ENCODE data around the gene KANSL1. TPM values are rescaled to one million over a fixed set of nuclear protein-coding genes. Genes with fewer than 3 reads are reported as not detected.

The KANSL1 gene
- polyA plus RNA-seq, 1 of the 3 experiments (the other 2 are of a cell fraction) = 10.0 TPM

DNA sequence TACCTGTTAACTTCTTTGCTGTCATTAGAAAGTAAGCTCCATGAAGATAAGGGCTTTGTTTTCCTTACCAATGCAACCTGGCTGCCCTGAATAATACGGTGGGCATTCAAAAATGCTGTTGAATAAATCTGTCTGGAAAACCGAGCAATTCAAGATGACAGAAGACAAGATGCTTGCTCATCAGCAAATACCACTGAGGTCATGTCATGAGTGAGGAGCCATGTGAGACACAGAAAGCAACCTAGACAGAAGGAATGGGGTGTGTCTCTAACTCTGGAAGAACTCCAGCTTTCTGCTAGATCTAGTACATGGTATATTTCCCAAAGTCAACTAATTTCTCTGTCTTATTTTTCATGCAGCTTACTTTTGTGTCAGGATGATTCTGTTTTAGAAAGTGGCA, 130.0 kb downstream of the KANSL1 start:
- WGBS (ENCODE audit: low lambda C conversion rate) = 29% methylated on average over 2 of the region's 2 CpGs
- peaks cover 37 to 59% of the 10 kb centered on the region in 2 experiments for H3K36me3 ChIP-seq (replicated peaks in 1 of 2; ENCODE audit: control insufficient read depth in 1 of 2, insufficient read depth in 2 of 2, low read length in 1 of 2)
- no peak overlapping the region for H2AFZ ChIP-seq (ENCODE audit: low read depth)
- no peaks in the 10 kb centered on the region for H3K27me3 ChIP-seq (ENCODE audit: insufficient read depth)
- H3K27ac ChIP-seq (ENCODE audit: low read depth in 2 of 2, low read length in 1 of 2) = peak overlapping the region; percentile 35 to 66; a peak in 3 of 4 replicates
- H3K9me3 ChIP-seq = no peaks in the 10 kb centered on the region
- CTCF ChIA-PET = interaction anchor here (0.5 to 2.6 kb wide), 8 partner anchors 8 to 124 kb away, joined by 3 to 12 read pairs (median 4); no protein-coding TSS in a partner anchor
- no peak overlapping the region for H3K4me3 ChIP-seq (ENCODE audit: low read depth in 2 of 2, low read length in 1 of 2)
- no peak overlapping the region for H3K9ac ChIP-seq
- H4K20me1 ChIP-seq (ENCODE audit: insufficient read depth) = peaks cover 60% of the 10 kb centered on the region
- peaks cover 43% of the 10 kb centered on the region for H3F3A ChIP-seq (replicated peaks; ENCODE audit: insufficient read depth)
- H3K4me1 ChIP-seq (ENCODE audit: control insufficient read depth in 1 of 2, insufficient read depth in 2 of 2, low read depth in 1 of 2, low read length in 1 of 2) = peaks cover 0 to 10% of the 10 kb centered on the region in 2 experiments; a peak in 2 of 4 replicates
- H3K79me2 ChIP-seq (ENCODE audit: insufficient read depth) = peaks cover 81% of the 10 kb centered on the region
- H3K4me2 ChIP-seq = 0 out of 2 replicates have a peak overlapping the region, but pooled peaks have one; percentile 7
- no peaks in the 10 kb centered on the region for H3K9me2 ChIP-seq
- no peak for DNase-seq
- POLR2A ChIA-PET = no interaction called here
- TF ChIP-seq FOXM1 (IDR thresholded peaks at IDR 0.05; ENCODE audit: low read depth) = no peak
- peak; percentile 44; the same call in 1 of the 2 replicates for TF ChIP-seq TEAD4 (IDR thresholded peaks at IDR 0.05; ENCODE audit: borderline replicate concordance, insufficient read depth)
- TF ChIP-seq, protein P1, sequence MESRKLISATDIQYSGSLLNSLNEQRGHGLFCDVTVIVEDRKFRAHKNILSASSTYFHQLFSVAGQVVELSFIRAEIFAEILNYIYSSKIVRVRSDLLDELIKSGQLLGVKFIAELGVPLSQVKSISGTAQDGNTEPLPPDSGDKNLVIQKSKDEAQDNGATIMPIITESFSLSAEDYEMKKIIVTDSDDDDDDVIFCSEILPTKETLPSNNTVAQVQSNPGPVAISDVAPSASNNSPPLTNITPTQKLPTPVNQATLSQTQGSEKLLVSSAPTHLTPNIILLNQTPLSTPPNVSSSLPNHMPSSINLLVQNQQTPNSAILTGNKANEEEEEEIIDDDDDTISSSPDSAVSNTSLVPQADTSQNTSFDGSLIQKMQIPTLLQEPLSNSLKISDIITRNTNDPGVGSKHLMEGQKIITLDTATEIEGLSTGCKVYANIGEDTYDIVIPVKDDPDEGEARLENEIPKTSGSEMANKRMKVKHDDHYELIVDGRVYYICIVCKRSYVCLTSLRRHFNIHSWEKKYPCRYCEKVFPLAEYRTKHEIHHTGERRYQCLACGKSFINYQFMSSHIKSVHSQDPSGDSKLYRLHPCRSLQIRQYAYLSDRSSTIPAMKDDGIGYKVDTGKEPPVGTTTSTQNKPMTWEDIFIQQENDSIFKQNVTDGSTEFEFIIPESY (IDR thresholded peaks at IDR 0.05; ENCODE audit: borderline replicate concordance, low read depth) = no peak
- TF ChIP-seq NFIC (IDR thresholded peaks at IDR 0.05; ENCODE audit: borderline replicate concordance) = no peak; the same call in 1 of the 2 replicates
- peak; percentile 70 for TF ChIP-seq JUND (IDR thresholded peaks at IDR 0.05)
- no peak for TF ChIP-seq YY1 (IDR thresholded peaks at IDR 0.05; ENCODE audit: low read depth)
- peak; percentile 81 for TF ChIP-seq TCF12 (IDR thresholded peaks at IDR 0.05)
- peak; percentile 82; the same call in 1 of the 2 replicates for TF ChIP-seq FOSL2 (IDR thresholded peaks at IDR 0.05; ENCODE audit: borderline replicate concordance, low read depth)
- TF ChIP-seq MEF2A (IDR thresholded peaks at IDR 0.05; ENCODE audit: borderline replicate concordance, low read depth) = no peak
- TF ChIP-seq SMC3 (IDR thresholded peaks at IDR 0.05; ENCODE audit: low read depth, low read length) = no peak
- TF ChIP-seq, protein P2, sequence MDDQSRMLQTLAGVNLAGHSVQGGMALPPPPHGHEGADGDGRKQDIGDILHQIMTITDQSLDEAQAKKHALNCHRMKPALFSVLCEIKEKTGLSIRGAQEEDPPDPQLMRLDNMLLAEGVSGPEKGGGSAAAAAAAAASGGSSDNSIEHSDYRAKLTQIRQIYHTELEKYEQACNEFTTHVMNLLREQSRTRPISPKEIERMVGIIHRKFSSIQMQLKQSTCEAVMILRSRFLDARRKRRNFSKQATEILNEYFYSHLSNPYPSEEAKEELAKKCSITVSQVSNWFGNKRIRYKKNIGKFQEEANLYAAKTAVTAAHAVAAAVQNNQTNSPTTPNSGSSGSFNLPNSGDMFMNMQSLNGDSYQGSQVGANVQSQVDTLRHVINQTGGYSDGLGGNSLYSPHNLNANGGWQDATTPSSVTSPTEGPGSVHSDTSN (IDR thresholded peaks at IDR 0.05) = peak; percentile 93
- no peak for TF ChIP-seq RFX5 (IDR thresholded peaks at IDR 0.05; ENCODE audit: low read length)
- peak in 1 of 2 experiments; percentile 55; a peak in 1 of 4 replicates for TF ChIP-seq EP300 (IDR thresholded peaks at IDR 0.05; ENCODE audit: borderline replicate concordance in 1 of 2, low read depth in 1 of 2, low read length in 1 of 2)
- no peak for TF ChIP-seq RCOR1 (IDR thresholded peaks at IDR 0.05; ENCODE audit: low read length)
- no peak for TF ChIP-seq EZH2phosphoT487 (IDR thresholded peaks at IDR 0.05; ENCODE audit: borderline replicate concordance, low read depth)
- no peak for TF ChIP-seq TAF1 (IDR thresholded peaks at IDR 0.05; ENCODE audit: borderline replicate concordance, low read depth, low read length)
- no peak for TF ChIP-seq ELF1 (IDR thresholded peaks at IDR 0.05)
- TF ChIP-seq MXI1 (IDR thresholded peaks at IDR 0.05; ENCODE audit: low read depth, low read length) = no peak
- no peak for TF ChIP-seq NRF1 (IDR thresholded peaks at IDR 0.05; ENCODE audit: low read depth, low read length)
- no peak for TF ChIP-seq RAD21 (IDR thresholded peaks at IDR 0.05; ENCODE audit: low read length)
- no peak for TF ChIP-seq GABPA (IDR thresholded peaks at IDR 0.05; ENCODE audit: low read depth)
- TF ChIP-seq, protein P3, sequence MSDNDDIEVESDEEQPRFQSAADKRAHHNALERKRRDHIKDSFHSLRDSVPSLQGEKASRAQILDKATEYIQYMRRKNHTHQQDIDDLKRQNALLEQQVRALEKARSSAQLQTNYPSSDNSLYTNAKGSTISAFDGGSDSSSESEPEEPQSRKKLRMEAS (IDR thresholded peaks at IDR 0.05; ENCODE audit: low read depth) = peak; percentile 68
- TF ChIP-seq, protein P4, sequence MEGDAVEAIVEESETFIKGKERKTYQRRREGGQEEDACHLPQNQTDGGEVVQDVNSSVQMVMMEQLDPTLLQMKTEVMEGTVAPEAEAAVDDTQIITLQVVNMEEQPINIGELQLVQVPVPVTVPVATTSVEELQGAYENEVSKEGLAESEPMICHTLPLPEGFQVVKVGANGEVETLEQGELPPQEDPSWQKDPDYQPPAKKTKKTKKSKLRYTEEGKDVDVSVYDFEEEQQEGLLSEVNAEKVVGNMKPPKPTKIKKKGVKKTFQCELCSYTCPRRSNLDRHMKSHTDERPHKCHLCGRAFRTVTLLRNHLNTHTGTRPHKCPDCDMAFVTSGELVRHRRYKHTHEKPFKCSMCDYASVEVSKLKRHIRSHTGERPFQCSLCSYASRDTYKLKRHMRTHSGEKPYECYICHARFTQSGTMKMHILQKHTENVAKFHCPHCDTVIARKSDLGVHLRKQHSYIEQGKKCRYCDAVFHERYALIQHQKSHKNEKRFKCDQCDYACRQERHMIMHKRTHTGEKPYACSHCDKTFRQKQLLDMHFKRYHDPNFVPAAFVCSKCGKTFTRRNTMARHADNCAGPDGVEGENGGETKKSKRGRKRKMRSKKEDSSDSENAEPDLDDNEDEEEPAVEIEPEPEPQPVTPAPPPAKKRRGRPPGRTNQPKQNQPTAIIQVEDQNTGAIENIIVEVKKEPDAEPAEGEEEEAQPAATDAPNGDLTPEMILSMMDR (IDR thresholded peaks at IDR 0.05) = no peak
- TF ChIP-seq, protein P5, sequence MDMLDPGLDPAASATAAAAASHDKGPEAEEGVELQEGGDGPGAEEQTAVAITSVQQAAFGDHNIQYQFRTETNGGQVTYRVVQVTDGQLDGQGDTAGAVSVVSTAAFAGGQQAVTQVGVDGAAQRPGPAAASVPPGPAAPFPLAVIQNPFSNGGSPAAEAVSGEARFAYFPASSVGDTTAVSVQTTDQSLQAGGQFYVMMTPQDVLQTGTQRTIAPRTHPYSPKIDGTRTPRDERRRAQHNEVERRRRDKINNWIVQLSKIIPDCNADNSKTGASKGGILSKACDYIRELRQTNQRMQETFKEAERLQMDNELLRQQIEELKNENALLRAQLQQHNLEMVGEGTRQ (IDR thresholded peaks at IDR 0.05; ENCODE audit: borderline replicate concordance, low read depth, low read length) = no peak
- TF ChIP-seq SIN3A (IDR thresholded peaks at IDR 0.05; ENCODE audit: borderline replicate concordance, low read depth, low read length) = peak; percentile 76; the same call in 1 of the 2 replicates
- TF ChIP-seq FOXJ3 (CRISPR knock-in tag; IDR thresholded peaks at IDR 0.05) = no peak
- no peak for TF ChIP-seq CHD2 (IDR thresholded peaks at IDR 0.05; ENCODE audit: low read length, partially characterized antibody)
- TF ChIP-seq, protein P6, sequence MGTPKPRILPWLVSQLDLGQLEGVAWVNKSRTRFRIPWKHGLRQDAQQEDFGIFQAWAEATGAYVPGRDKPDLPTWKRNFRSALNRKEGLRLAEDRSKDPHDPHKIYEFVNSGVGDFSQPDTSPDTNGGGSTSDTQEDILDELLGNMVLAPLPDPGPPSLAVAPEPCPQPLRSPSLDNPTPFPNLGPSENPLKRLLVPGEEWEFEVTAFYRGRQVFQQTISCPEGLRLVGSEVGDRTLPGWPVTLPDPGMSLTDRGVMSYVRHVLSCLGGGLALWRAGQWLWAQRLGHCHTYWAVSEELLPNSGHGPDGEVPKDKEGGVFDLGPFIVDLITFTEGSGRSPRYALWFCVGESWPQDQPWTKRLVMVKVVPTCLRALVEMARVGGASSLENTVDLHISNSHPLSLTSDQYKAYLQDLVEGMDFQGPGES (IDR thresholded peaks at IDR 0.05; ENCODE audit: low read depth, low read length) = no peak
- no peak for TF ChIP-seq GATA2 (CRISPR knock-in tag; IDR thresholded peaks at IDR 0.05)
